Measurements from ENCODE around the gene MED29.

Gene MED29

DNA sequence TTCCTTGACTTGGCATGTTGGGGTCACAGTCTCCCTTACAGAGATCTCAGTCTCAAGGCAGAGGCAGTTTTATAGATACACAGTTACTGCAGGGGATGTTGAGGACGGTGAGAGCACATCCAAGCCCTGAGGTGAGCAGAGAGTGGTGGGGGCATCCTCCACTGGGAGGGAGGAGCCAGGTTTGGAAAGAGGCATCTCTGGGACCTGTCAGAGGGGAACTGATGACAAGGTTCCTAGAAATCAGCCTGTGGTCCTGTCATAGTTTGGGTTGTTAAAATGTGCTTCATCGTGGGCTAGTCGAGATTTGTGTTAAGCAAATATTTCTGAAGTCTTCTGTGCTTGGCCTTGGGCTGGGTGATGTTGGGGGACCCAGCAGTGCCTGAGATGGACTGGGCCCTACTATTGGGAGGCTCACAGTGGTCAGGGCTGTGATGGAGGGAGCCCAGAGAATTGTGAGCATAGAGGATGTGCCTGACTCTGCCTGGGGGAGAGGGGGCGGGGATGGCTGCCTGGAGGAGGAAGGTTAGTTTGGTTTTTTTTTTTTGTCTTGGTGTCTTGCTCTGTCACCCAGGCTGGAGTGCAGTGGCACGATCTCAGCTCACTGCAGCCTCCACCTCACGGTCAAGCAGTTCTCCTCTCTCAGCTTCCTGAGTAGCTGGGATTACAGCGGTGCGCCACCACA lies 58.1 kb downstream of the MED29 start:
- DNase-seq (ENCODE audit: extremely low spot score, insufficient read length, low read depth) (no peak), FAIRE-seq (no peak)
